Measurements from ENCODE around the gene TGFBR3.
"Not testable (repeated sequence)": the region's sequence is repeated elsewhere in the genome, so short reads cannot be mapped to it uniquely, and the experiment has no call there.

Gene TGFBR3

DNA sequence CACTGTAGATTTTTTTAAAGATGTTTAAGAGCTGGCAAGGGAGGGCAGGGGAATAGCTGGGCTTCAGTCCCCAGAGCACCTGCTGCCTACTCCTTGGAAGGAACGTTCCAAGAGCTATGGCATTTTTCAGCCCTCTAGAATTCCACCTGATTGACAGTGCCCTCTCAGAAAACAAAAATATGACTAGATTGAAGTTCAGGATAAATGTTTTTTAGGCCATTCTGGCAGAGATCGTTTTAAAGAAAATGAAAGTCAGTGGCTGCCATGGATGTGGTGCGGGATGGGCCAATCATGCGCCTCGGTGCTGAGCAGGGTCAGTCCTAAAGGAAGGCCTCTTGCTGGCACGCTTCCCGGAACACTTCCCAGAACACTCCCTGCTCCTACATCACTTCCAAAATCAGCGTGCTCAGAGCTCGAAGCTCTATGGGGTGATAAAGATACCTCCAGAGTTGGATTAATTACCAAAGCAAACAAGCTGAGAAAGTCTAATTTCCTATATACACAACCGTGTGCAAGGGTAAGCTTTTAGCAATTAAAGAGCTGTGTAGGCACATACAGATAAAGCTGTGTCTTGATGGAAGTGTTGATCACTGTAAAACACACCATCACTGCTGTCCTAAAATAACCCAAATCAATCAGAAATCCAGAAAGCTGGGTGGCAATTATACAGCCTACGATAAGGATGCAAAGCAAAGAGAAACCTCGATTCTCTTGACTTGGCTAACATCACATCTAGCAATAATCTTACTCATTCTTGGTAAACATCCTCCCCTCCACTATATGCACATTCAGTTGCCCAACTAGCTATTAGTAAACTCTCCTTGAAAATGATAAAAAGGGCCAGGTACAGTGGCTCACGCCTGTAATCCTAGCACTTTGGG is 34.6 kb downstream of the TGFBR3 start:
- no peak for DNase-seq (ENCODE audit: low read depth in 3 of 3, low spot score in 1 of 3)

DNA sequence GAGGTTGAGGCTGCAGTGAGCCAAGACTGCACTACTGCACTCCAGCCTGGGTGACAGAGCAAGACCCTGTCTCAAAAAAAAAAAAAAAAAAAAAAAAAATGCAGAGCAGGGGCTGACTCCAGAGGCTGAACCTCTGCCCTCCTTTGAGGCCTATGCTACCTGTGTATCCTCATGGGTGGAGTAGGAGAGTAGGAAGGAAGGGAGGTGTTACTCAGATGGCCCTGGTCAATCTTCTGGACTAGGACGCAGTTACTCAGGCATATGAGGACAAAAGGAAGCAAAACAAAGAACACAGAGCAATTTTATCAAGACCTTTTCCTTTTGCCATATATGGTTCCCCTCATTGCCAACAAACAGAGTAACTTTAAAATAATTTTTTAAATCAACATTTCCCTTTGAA is 35.2 kb downstream of the TGFBR3 start:
- no peak for DNase-seq (ENCODE audit: low read depth in 3 of 3, low spot score in 1 of 3)

DNA sequence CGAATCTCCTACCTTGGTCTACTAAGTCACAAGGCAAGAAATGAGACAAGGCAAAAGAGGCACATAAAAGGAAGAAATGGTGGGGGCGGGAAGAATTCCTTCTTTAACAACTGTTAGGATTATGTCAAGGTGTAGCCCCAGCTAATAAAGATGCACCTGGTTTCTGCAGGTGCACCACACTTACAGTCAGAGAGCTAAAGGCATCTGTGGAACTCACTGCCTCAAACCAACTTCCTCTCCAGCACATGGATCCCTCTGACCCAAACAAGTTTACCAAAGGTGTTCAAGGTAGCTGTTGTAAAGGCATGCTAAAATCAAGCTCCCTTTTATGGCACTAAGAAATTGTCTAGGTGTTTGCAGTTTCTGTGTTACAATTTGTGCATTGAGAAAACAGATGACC is 38.1 kb downstream of the TGFBR3 start:
- no peak for DNase-seq (ENCODE audit: low read depth in 3 of 3, low spot score in 1 of 3)

DNA sequence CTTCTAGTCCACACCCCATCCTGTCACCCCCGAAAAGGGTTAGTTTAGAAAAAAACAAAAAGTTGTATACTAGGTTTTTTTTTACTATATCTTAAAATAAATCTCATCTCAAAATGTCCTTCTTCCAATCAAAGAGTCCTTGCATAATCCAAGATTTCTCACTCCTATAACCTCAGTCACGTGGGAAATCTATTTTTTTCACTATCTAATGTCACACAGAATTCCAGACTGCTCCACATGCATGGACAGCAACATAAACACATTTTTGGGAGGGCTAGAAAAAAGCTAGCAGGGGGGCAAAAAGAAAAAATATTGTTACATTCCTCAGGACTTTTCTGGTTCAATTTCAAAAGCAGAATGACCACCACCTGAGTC is 39.3 kb downstream of the TGFBR3 start:
- DNase-seq (ENCODE audit: low read depth in 3 of 3, low spot score in 1 of 3) = no peak

DNA sequence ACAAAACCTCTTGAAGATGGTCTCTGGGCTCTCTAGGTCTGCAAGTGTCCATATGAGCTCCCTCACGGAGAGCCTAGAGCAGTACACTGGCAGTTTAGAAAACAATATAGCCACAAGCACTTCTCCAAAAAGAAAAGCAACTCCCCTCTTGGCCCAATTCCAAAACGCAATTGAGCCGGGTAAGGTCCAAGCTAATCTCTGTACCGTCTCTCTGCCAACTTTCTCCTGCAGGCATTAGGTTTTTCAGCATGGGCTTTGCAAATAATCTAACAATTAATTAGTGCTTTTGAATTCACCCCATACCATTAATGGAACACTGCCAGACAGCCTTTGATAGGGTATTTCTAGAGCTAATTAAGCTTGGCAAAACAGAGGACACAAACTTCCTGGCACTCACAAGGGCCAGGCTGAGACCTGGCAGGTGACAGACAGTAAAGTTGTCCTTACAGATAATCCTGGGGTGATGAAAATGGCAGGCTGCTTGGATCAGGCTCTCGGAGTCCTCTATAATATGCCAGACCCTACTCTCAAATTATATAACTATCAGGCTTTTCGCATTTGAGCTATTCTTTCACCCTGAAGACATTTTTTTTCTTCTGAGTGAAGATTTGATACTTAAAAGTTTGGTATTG is 39.8 kb downstream of the TGFBR3 start:
- DNase-seq (ENCODE audit: low read depth in 3 of 3, low spot score in 1 of 3) = no peak

DNA sequence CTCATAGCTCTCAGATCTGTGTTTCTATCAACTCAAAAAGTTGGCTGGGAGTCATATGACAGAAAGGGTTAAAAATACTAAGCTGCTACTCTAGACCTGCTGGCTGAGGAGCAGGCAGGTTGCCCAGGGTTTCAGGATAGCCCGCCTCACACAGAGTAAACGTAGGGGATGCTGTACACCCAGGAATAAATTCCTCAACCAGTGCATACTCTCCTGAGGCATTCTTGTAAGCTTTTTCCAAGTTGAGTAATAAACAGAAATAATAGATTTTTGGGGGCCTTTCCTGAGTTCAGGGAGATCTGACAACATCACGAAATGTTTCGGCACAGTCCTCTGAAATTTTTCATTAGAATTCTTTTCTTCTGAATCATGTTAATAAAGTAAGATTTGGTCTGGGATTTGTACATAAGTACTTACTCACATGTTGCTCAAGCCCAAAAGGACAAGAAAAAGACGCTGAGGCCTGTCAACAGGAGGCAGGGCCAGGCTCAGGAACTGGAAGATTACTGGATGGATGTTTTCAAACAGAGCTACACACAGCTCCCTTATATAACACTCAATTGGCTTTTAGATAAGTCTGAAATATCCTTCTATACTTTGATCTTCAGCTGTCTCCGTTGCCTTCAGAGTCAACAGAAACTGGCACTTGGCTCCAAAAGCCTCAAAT is 41.0 kb downstream of the TGFBR3 start:
- no peak for DNase-seq (ENCODE audit: low read depth in 3 of 3, low spot score in 1 of 3)

DNA sequence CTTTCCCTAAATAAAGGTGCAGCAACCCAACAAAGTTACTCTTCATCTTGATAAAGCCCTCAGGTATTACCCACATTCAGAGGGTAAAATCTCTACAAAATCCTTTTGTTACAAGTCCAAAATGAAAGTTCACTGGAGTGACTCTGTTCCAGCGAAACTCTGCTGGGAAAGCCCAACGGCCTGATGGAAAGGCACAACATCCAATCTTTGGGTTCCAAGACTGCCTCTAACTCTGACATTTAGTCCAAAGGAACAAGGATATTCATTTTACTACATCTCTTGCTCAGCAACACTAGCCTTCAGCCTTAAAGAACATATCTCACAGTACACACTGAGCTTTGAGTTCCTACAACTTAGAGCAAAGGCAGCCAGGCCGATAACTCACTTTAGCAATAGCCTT is 42.1 kb downstream of the TGFBR3 start:
- DNase-seq (ENCODE audit: low read depth in 3 of 3, low spot score in 1 of 3) = no peak

DNA sequence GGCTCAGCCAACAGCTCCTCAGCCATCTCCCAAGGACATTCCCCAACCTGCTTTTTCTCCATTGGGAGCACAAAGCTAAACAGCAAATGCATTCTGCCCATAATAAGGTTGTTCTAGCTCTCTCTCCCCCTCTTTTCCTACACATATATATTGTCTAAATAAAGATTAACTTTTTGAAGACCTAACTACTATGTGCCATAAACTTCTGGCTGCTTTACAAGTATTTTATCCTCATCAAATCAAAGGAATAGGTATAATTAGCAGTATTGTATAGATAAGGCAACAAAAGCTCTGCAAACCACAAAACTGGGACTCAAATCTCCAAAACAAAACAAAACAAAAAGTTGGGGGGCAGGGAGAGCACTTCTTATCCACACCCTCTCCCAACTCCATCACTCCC is 43.4 kb downstream of the TGFBR3 start:
- DNase-seq (ENCODE audit: low read depth in 3 of 3, low spot score in 1 of 3) = no peak

DNA sequence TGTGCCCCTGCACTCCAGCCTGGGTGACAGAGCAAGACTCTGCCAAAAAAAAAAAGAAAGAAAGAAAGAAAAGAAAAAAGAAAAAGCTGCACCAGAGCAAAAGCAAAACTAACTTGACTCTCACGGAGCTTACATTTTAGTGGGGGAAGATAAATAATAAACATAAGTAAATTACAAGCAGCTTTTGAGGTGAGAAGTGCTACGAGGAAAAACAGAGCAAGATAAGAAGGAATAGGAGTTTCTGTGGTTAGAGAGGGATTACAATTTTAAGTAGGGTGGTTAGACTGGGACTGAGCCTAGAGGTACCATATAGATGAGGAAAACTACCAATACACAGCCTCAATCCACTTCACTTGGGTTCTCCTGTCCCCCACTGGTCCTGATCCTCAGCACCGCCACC is 43.9 kb downstream of the TGFBR3 start:
- no peak for DNase-seq (ENCODE audit: low read depth in 3 of 3, low spot score in 1 of 3)

DNA sequence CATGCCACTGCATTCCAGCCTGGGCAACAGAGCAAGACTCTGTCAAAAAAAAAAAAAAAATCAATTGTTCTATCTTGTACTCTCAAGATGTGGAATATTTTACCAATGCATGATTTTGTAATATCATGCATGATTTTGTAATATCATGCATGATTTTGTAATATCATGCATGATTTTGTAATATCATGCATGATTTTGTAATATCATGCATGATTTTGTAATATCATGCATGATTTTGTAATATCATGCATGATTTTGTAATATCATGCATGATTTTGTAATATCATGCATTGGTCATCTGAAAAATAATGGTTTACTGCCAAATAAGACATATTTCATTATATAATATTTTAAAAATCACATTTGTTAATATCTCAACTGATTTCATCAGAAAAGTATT is 45.7 kb downstream of the TGFBR3 start:
- not testable (repeated sequence) for DNase-seq (ENCODE audit: low read depth in 3 of 3, low spot score in 1 of 3)

DNA sequence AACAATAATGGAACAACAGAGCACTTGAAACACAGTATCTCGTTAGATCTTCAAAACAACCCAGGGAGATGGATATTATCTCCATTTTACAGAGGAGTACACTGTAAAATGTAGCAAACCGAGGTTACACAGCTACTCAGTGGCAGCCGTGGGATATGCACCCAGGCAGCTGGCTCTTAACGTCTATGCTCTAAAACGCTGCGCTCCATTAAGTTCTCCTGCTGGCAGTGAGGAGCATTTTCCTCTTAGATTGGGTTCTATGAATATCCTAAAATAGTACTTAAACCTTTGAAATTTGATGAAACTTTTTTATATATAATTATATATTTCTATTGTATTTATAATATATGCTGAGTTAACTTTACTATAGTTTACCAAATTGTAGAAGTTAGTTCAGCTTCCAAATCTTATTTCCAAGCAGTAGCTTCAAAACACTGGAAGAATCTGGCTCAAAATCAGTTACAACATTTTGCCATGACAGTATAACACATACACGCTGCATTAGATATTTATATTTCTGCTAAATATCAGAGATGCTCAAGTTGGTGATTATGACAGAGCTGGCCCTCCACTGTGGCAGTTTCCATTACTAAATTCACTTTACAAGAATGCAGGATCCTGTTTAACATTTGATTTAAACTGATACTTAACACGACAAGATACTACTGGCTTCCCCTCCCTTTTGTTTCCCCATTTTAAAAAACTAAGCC is 49.5 kb downstream of the TGFBR3 start:
- DNase-seq (ENCODE audit: low read depth in 3 of 3, low spot score in 1 of 3) = no peak

DNA sequence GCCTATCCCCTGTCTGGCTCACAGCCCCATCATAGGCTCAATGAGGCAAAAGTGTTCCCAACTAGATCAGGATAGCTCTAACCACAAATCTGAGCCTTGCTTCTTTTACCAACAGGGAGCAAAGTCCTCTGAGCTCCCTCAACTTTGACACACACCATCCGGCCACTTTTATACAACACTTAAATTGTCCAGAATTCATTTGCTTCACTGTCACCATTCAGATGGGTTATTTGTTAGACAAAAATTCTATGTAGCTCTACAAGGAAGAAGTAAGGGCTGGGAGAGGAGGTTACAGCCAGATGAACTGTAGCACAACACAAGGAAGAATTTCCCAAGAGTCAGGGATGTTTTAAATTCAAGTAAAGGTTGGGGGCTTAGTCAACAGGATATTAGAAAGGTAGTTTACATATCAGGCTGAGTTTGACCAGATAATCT is 50.8 kb downstream of the TGFBR3 start:
- no peak for DNase-seq (ENCODE audit: low read depth in 3 of 3, low spot score in 1 of 3)

DNA sequence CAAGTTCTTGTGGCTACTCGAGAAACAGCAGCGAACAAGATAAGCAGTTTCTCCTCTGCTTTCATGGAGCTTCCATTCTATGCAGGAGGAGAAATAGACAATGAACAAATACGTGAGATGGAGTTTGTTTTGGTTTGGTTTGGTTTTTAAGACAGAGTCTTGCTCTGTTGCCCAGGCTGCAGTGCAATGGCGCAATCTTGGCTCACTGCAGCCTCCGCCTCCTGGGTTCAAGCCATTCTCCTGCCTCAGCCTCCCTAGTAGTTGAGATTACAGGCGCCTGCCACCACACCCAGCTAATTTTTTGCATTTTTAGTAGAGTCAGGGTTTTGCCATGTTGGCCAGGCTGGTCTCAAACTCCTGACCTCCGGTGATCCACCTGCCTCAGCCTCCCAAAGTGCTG is 51.4 kb downstream of the TGFBR3 start:
- DNase-seq (ENCODE audit: low read depth in 3 of 3, low spot score in 1 of 3) = not testable (repeated sequence)

DNA sequence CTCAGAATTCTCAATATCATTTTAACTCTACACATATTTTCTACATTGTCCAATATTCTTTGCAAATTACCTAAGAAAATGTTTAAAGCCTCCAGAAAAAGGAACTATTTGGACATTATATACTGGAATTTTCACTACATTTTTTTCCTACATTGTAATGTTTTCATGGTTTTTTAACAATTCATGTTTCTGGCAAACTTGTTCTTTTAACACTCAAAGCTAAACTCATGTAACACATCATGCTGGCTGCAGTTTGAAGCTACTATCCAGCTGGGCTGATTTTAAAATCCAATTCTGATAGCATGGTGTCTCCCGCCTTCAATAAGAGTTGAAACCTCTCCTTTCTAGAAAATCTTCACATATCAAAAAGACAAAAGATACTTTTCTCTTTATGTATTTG is 52.0 kb downstream of the TGFBR3 start:
- no peak for DNase-seq (ENCODE audit: low read depth in 3 of 3, low spot score in 1 of 3)

DNA sequence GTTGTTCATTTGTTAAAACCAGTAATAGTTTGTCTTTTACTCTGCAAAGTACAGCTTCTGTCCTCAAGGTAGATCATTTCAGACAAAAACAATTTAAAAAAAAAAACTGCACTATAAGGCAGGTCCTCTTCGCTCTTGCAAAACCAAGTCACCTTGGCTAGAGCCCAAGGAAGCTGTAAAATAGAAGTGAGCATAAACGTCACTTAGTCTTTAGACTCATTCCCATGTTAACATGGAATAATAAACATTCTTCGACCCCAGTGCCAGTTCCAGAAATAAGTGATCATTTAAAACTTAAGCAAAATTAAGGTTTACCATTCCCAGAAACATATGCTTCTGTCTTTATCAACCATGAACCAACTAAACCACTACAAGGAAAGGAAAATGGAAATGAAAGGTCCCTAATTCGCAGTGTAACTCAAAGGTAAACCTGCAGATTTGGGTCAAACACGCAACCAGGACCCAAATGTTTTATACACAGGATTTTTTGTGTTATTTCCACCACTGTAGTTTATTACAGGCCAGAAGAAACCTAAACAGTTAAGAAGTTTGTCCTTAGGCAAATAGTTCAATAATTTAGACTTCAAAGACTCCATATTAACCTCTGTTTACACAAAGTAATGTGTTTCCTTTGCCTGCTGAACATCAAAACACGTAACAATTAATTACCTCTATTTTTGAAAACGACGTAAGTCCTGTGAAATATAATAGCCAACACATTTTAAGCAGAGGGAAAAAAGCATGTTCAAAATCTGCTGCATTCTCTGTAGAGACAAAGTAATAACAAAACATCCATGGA is 54.6 kb downstream of the TGFBR3 start:
- no peak for DNase-seq (ENCODE audit: low read depth in 3 of 3, low spot score in 1 of 3)

DNA sequence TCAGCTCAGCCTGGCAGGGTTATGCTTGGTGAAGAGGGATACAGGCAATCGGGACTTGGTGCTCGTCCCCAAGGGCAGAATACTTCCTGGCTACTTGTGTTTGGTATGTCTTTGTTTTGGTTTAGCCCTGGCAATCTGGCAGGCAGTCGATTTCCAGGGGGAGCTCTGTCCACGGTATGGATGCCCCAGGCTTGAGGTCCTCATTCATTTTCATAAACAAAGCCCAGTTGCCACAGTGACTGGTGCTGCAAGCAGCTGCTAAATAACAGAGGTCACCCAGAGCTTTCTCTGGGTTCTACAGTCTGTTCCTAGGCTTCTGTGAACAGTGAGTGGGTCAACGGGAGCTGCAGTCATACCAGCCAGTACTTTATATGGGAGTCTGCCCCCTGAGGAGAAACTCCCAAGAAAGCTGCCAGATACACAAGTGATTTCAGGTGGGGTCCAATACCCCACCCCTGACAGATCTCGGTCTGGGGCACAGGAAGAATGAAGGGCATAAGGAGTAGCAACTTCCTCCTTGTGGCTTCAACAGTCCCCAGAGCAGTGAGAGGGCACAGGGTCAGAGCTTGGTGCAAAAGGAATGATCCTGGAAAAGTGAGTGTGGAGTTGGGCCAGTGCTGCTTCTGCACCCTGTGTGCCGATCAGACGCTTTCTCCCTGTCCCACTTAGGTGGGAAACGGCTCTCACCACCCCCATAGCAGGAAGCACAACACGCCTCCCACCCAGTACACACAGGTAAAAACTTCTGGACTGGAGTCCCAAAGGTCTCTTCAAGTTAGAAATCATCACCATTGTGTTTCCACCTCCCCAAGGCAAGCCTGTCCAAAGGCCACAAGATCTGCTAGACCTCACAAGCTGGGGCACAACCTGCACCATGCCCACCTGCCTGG is 55.5 kb downstream of the TGFBR3 start:
- DNase-seq (ENCODE audit: low read depth in 3 of 3, low spot score in 1 of 3) = no peak

DNA sequence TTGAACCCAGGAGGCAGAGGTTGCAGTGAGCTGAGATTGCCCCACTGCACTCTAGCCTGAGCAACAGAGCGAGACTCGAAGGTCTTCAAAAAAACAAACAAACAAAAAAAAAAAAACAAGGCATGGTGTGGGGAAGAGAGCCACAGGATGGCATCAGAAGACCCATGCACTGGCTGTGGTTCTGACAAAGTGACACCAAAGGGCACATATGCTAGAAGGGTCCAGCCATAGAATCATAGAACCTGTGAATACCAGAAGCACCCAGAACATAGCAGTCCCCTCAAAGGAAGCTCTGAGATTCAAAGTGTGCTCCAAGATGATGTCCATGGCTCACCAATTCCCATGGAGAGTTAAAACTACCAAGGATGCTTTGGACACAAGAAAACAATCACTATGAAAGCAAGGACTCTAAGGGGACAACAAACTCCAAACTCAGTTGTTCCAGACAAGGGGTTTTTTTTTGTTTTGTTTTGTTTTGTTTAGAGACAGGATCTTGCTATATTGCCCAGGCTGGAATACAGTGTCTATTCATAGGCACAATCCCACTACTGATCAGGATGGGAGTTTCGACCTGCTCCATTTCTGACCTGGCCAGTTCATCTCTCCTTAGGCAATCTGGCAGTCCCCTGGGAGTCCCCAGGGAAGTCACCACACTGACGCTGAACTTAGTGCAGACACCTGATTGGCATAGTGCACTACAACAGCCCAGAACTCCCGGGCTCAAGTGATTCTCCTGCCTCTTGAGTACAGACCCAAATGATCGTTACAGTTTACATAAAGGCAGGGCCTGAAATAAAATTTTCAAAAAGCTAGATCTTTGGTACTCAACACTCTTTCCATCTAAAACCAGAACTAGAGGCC is 56.4 kb downstream of the TGFBR3 start:
- DNase-seq (ENCODE audit: low read depth in 3 of 3, low spot score in 1 of 3) = no peak

DNA sequence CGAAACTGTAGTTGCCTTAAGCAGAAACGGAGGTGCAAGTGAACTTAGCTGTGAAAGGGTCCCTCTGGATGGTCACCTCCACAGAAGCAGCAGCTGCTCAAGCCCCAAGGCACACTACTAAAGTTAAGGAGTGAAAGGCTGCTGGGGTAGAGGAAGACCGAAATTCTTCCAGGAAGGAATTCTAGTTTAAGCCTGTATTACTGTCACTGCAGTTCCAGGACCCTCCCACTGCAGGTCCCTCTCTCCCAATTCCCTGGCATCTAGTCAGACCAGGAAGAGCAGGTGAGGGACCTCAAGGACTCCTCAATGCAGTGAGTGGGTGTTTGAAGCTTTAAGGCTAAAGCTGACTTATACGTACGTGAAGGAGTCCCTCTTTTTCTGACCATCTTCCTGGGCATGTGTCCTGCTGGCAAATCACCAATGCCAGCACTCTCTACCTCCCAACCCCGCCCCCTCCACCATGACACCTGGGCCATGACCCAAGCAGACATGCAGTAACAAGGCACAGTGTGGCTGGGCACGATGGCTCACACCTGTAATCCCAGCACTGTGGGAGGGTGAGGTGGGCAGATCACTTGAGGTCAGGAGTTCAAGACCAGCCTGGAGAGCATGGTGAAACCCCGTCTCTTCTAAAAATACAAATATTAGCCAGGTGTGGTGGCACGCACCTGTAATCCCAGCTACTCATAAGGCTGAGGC is 57.2 kb downstream of the TGFBR3 start:
- no peak for DNase-seq (ENCODE audit: low read depth in 3 of 3, low spot score in 1 of 3)
